D721Med (cell line): Measurements from ENCODE around the gene KCNJ9.

Experiments
- DNase-seq: peaks from one replicate; pipeline ENCODE4 v3.0.0; 2011; ENCODE audit warnings: low spot score; ENCODE audit not compliant: insufficient read length
- FAIRE-seq: peaks from 2 replicates; lab custom pipeline; 2011; peaks lifted over from hg19 to GRCh38; lab: Jason Lieb, UNC
- TF ChIP-seq, protein P1 (sequence below): IDR thresholded peaks from 2 replicates; pipeline ENCODE4 v1.5.1; 2012; ENCODE audit warnings: mild to moderate bottlenecking, control low read depth; ENCODE audit not compliant: insufficient read depth; ENCODE audit errors: missing control alignments

The KCNJ9 gene

GRCh38 chr1:160064746-160065145 is 16.6 kb upstream of the KCNJ9 start:
- DNase-seq (no peak), FAIRE-seq (no peak)
- TF ChIP-seq, protein P1, sequence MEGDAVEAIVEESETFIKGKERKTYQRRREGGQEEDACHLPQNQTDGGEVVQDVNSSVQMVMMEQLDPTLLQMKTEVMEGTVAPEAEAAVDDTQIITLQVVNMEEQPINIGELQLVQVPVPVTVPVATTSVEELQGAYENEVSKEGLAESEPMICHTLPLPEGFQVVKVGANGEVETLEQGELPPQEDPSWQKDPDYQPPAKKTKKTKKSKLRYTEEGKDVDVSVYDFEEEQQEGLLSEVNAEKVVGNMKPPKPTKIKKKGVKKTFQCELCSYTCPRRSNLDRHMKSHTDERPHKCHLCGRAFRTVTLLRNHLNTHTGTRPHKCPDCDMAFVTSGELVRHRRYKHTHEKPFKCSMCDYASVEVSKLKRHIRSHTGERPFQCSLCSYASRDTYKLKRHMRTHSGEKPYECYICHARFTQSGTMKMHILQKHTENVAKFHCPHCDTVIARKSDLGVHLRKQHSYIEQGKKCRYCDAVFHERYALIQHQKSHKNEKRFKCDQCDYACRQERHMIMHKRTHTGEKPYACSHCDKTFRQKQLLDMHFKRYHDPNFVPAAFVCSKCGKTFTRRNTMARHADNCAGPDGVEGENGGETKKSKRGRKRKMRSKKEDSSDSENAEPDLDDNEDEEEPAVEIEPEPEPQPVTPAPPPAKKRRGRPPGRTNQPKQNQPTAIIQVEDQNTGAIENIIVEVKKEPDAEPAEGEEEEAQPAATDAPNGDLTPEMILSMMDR, result no peak

GRCh38 chr1:160066829-160067745 is 14.3 kb upstream of the KCNJ9 start:
- FAIRE-seq, result no peak
- TF ChIP-seq, protein P1, result no peak
- no peak for DNase-seq

DNA sequence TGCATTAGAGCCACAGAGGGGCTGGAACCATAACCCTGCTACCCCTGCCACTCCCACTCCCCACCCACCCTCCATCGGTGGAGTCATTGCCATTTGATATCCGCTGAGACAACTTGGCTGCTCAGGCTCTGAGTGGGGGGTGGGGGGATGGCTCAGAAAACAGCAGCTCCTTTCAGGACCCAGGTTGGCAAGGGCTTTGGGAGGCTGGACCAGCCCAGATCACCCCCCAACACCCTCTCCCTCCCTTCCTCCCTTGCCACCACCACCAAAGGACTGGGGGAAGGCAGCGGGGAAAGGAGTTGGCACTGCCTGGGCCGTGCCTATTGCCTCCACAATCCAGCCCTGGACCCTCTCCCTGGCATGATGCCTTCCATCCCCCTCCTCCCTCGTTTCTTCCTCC is 13.1 kb upstream of the KCNJ9 start:
- no peak for FAIRE-seq
- DNase-seq, result no peak
- TF ChIP-seq, protein P1, result no peak

DNA sequence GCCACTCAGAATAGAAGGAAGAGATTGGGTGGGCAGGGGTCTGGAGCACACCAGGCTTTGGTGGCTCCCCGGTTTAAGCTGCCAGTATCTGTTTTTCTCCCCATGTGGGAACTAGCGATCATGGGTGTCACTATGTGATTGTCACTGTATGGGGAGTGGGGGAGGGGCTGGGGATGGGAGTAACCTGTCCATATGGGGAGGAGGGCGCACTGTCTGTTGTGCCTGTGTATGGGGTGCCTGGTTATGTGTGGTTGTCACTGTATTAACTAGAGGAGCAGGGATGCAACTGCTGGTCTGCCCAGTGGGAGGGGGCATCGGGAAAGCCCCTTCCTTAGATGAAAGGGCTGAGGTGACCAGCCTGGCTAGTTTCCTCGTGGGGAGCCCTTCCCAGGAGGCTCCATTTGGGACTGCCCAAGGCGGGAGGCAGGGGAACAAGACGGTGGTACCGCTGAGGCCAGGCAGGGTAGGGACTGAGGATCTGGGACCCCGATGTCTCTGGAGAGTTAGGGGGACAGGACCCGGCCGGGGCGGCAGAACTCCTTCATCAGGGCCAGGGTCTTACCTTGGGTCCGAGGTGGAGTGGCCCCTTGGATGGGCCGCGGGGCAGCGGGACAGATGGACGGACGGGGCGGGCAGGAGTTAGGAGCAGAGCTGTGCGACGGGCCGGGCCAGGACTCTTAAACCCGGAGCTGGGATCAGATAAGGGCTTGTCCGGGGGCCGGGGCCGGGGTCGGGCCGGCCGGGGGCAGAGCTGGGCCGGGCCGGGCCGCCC is 11.7 kb upstream of the KCNJ9 start, which contains the start of gene KCNJ10:
TSS of gene KCNJ10 (minus strand) at position 701 of the 772 bp plus-strand sequence. CDS start 27,628 bp downstream, outside the sequence.
- TF ChIP-seq, protein P1, result no peak
- no peak for DNase-seq
- no peak for FAIRE-seq

- FAIRE-seq (no peak), DNase-seq (peak; percentile 79)
- TF ChIP-seq, protein P1, result no peak
Measured at GRCh38 chr1:160070243-160071163, 10.8 kb upstream of the KCNJ9 start.

DNA sequence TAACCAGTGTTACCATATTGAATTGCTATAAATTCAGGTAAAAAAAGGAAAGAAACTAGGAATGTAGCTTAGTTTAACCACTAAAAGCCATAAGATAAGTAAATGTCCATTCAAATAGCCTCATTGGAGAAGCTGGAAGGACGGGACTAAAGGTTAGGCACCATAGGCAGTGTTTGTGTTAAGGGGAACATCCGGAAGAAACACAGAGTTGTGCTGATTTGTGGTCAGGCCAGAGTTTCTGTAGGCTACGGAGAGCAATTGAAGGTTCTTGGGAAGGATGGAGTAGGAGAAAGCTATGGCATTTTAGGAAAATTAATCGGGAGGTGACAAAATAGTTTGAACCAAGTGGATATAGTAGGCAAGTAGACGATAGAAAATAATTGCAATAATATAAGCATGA is 10.0 kb upstream of the KCNJ9 start:
- DNase-seq (no peak), FAIRE-seq (no peak)
- TF ChIP-seq, protein P1, result no peak
